ENCODE measurements around the gene CHD1. TPM values are rescaled to one million over a fixed set of nuclear protein-coding genes. Genes with fewer than 3 reads are reported as not detected.

CHD1 gene
- 64.0 and 69.0 TPM in 2 replicates for total RNA-seq

DNA sequence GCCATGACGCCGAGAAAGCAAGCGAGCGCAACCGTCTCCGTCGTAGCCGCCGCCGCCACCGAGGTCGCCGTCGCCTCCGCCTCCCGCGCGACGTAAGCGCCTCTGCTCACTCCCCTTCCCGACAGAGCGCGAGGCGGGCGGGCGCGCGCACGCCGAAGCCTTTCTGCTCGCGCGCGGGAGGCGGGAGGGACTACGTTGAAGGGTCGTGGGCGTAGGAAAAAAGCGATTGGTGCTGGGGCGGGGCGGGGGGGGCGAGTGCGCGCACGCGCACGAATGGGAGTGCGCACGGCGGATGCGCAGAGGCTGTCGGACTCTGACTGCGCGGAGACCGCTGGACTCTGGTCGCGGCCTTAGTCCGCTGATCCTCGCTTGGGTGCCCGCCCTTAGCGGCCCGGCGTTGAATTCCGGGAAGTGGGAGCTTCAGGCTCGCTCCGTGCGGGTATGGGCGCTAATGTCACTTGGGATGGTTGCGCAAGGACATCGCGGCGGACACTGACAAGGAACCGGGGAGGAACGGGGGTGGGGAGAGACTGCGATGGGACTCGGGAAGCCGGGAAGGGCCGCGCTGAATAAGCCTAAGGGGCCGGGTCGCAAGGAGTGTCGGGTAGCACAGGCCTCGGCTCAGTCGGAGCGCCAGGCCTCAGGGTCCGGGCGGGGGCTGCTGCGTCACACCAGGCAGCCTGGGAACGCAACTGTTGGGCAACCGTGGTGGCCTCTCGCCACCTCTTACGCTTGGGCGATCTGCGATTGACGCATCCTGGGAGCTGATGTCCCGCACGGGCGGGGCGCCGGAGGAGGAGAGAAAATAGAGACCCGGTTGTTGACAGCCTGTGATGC lies at the start of gene CHD1:
CHD1 (minus strand) TSS at position 135 of the 837 bp plus-strand sequence. CDS start 2,621 bp downstream, outside the sequence.

Other genes with a start within 250 kb of the CHD1 start
- 17.4 and 32.1 TPM in 2 replicates for gene RGMB, start 155.3 kb downstream of the CHD1 start, total RNA-seq